Lower leg skin (tissue), 3 donors: ENCODE measurements around the gene ATP2B2.

Source experiments
- POLR2A ChIP-seq, 2 donors: fragments of 450-650 bp; IDR thresholded peaks; one replicate each; pipeline ENCODE4 v1.6.1; 2016 to 2017; ENCODE audit warnings: antibody characterized with exemption in 2 of 2, mild to moderate bottlenecking in 1 of 2, moderate library complexity in 1 of 2
- TF ChIP-seq, protein P1 (sequence below), 3 donors: fragments of 450-650 bp; IDR thresholded peaks; one replicate each; pipeline ENCODE4 v1.5.1; 2016; ENCODE audit warnings: antibody characterized with exemption in 3 of 3, mild to moderate bottlenecking in 3 of 3, moderate library complexity in 2 of 3

DNA sequence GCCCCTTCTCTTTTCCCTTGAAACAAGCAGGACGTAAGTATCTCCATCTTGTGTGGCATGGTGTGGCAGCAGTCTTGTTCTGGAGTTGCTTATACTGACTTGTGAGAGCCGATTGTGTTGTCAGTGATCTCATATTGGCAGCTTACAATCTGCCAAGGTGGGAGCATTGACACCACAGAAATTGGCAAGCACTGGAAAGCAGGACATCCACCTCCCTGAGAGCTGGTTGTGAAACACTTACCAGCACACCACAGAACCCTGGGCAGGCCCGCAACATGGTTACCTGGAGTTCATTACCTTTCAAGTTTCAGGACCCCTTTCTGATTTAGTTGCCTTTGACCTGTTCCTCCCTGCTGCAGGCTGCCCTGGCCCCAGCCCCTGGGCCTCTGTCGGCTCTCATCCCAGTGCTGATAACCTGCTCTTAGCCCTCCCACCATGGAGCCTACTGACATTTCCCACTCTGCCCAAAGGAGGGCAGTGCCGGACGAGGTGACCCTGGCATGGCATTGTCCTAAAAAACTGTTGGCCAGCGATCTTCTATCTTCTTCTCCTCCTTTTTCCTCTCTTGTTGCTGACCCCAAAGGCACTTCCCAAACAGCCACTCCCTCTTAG is 10.6 kb upstream of the ATP2B2 start:
- TF ChIP-seq, protein P1, sequence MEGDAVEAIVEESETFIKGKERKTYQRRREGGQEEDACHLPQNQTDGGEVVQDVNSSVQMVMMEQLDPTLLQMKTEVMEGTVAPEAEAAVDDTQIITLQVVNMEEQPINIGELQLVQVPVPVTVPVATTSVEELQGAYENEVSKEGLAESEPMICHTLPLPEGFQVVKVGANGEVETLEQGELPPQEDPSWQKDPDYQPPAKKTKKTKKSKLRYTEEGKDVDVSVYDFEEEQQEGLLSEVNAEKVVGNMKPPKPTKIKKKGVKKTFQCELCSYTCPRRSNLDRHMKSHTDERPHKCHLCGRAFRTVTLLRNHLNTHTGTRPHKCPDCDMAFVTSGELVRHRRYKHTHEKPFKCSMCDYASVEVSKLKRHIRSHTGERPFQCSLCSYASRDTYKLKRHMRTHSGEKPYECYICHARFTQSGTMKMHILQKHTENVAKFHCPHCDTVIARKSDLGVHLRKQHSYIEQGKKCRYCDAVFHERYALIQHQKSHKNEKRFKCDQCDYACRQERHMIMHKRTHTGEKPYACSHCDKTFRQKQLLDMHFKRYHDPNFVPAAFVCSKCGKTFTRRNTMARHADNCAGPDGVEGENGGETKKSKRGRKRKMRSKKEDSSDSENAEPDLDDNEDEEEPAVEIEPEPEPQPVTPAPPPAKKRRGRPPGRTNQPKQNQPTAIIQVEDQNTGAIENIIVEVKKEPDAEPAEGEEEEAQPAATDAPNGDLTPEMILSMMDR (IDR thresholded peaks at IDR 0.05), result no peak
- no peak for TF ChIP-seq POLR2A (IDR thresholded peaks at IDR 0.05)
